ENCODE data around the gene PEX19.
"Not testable (repeated sequence)": the region's sequence is repeated elsewhere in the genome, so short reads cannot be mapped to it uniquely, and the experiment has no call there.

Gene PEX19

GRCh38 chr1:160284782-160285344, at the start of gene PEX19:
Gene PEX19, minus strand, starts transcription at chr1:160285133. Its CDS starts 9 bp downstream, at chr1:160285124.
- peak; percentile 91 for DNase-seq

- DNase-seq = no peak
These were observed 47.6 kb upstream of the PEX19 start for GRCh38 chr1:160332516-160332915.

- no peak for DNase-seq
These were observed 45.2 kb upstream of the PEX19 start for GRCh38 chr1:160330119-160330518.

- no peak for DNase-seq
These were observed 43.3 kb upstream of the PEX19 start for GRCh38 chr1:160328184-160328583.

- DNase-seq = no peak
These were observed 41.5 kb upstream of the PEX19 start for GRCh38 chr1:160326418-160326817.

GRCh38 chr1:160325252-160325651, 40.3 kb upstream of the PEX19 start:
- DNase-seq = no peak

- DNase-seq = no peak
These were observed 37.9 kb upstream of the PEX19 start for GRCh38 chr1:160322831-160323230.

GRCh38 chr1:160315359-160315758, 30.4 kb upstream of the PEX19 start:
- DNase-seq = no peak

GRCh38 chr1:160309571-160309970, 24.6 kb upstream of the PEX19 start:
- DNase-seq = no peak

GRCh38 chr1:160309185-160309557, 24.2 kb upstream of the PEX19 start:
- DNase-seq = no peak

GRCh38 chr1:160308451-160309184, 23.7 kb upstream of the PEX19 start:
- DNase-seq = no peak

GRCh38 chr1:160307118-160307791, 22.3 kb upstream of the PEX19 start:
- no peak for DNase-seq

- DNase-seq = no peak
These were observed 15.2 kb upstream of the PEX19 start for GRCh38 chr1:160300173-160300572.

- DNase-seq = no peak
These were observed 11.1 kb upstream of the PEX19 start for GRCh38 chr1:160296036-160296435.

GRCh38 chr1:160293020-160293968, 8.4 kb upstream of the PEX19 start:
- DNase-seq = no peak

GRCh38 chr1:160291248-160292220, 6.6 kb upstream of the PEX19 start:
- peak; percentile 55 for DNase-seq

GRCh38 chr1:160287769-160288168, 2.8 kb upstream of the PEX19 start:
- not testable (repeated sequence) for DNase-seq

- DNase-seq = no peak
These were observed 573 bp upstream of the PEX19 start for GRCh38 chr1:160285506-160285905.

GRCh38 chr1:160284220-160284781, 632 bp downstream of the PEX19 start:
- DNase-seq = peak; percentile 36

- DNase-seq = no peak
These were observed 2.1 kb downstream of the PEX19 start for GRCh38 chr1:160282807-160283206.

- no peak for DNase-seq
These were observed 6.9 kb downstream of the PEX19 start for GRCh38 chr1:160277987-160278386.
